Brain pericyte (primary cell): ENCODE results near the gene GNRHR.
"Not testable (repeated sequence)": the region's sequence is repeated elsewhere in the genome, so short reads cannot be mapped to it uniquely, and the experiment has no call there.

Source experiments
- DNase-seq: peaks from one replicate; pipeline ENCODE4 v3.0.0-alpha.2; 2012; ENCODE audit warnings: low read depth, low spot score

Gene GNRHR

GRCh38 chr4:67727124-67727850 lies 26.9 kb downstream of the GNRHR start:
- no peak for DNase-seq

DNA sequence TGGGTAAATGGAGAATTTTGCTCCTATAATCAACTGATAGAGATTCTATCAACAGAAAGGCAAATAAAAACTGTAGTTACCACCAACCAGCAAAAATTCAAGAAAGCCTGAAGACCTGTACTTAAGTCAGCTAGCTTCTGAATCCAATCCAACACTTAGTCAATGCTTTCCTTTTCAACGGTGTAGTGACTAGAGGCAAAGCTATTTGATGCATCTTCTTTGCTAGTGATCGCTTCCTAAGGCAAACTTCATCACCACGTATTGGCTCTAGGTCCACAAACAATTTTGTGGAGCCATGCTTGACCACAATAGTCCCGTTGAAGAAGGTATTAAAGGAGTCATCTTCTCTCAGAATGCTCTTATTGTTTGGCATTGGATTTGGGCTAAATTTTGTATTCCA lies 28.2 kb downstream of the GNRHR start:
- no peak for DNase-seq

DNA sequence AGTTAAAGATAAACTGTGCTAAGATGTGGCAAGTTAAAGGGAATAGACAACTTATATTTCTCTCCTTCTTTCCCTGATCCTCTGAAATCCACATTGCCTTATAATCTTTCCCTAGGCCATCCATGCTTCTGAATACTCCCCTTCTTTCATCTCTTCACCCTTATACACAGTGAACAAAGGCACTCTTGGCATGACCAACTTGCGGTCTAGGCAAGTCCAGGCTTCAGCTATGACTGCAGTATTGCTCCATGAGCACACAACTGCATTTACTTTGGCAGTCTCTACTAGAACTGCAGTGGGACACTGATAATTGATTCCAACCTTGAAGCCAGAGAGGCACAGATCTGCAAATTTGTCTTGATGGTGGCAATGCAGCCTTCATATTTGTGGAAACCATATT lies 29.1 kb downstream of the GNRHR start:
- DNase-seq = no peak

DNA sequence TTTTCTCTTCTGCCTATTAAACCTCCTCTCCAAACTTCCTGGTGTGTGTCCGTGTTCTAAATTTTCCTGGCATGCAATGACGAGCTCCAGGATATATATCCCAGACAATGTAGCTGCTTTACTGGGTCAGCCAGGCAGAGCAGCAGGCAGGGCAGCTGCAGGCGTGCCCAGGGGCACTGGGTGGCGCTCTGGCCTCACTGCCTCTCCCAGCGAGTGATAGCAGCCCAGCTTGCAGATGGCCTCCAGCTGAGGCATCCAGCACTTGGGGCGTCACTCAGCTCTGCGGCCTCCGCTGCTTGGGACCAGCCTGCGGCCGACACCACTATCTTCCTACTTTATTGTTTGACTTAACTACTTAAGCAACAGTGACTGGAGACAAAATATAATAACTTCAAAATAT lies 30.2 kb downstream of the GNRHR start:
- no peak for DNase-seq

- DNase-seq = no peak
These were observed 30.8 kb downstream of the GNRHR start for GRCh38 chr4:67723341-67723740.

- DNase-seq = no peak
These were observed 32.2 kb downstream of the GNRHR start for GRCh38 chr4:67721770-67722597.

DNA sequence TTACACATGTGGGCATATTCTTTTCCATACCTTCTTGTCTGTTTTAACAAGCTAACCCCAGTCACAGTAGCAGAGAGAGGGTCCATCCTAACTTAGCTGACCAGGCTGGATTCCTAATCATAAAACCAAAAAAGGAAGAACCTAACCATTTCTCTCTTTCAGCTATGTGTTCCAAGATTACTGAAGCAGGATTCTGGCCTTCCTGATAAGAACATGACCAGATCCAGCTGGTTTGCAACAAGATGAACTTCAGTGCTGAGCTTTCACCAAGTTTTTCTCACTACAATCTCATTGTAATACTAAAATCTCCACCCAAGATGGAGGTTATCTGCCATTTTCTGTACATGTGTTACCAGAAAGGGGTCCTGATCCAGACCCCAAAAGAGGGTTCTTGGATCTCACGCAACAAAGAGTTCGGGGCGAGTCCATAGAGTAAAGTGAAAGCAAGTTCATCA lies 32.8 kb downstream of the GNRHR start:
- no peak for DNase-seq

- no peak for DNase-seq
These were observed 34.1 kb downstream of the GNRHR start for GRCh38 chr4:67719953-67720617.

- DNase-seq = no peak
These were observed 35.3 kb downstream of the GNRHR start for GRCh38 chr4:67718848-67719247.

DNA sequence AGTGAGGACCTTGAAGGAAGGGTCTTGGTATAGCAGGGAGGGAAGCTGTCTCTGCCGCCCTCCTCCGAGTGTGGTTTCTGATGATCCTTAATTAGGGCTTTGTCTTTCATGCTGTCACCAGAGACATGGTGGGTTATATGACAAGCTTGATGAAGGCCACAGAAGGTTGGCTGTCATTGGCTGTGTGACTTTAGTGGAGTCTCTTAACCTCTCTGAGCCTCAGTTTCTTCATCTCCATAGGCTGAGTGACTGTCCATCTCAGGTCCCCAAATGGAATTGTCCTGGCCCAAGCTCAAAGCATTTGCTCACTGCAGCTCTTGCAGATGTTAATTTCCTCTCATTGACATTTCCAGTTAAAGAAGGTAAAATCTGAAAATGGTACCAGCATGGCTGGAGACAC lies 36.6 kb downstream of the GNRHR start:
- DNase-seq = no peak

DNA sequence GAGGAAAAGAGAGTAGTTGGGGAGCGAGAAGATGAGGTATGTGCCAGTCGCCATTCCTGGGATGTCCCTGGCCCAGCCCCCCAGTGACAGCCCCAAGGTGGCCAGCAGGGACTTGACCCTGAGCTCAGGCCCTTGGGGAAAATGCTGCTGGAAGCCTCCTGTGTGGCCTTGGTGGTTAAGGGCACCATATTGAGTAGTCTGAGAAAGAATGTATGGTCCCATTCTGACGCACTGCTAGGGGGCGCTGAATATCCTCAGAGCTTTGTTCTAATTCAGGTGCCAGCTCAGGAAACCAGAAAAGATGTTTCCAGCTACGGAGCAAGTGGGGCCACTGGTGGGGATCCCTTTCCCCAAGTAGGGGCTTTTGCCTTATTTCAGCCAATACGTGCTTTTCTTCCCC lies 39.2 kb downstream of the GNRHR start:
- no peak for DNase-seq

- no peak for DNase-seq
These were observed 40.0 kb downstream of the GNRHR start for GRCh38 chr4:67714248-67714583.

GRCh38 chr4:67713529-67714247 lies 40.5 kb downstream of the GNRHR start:
- DNase-seq = no peak

DNA sequence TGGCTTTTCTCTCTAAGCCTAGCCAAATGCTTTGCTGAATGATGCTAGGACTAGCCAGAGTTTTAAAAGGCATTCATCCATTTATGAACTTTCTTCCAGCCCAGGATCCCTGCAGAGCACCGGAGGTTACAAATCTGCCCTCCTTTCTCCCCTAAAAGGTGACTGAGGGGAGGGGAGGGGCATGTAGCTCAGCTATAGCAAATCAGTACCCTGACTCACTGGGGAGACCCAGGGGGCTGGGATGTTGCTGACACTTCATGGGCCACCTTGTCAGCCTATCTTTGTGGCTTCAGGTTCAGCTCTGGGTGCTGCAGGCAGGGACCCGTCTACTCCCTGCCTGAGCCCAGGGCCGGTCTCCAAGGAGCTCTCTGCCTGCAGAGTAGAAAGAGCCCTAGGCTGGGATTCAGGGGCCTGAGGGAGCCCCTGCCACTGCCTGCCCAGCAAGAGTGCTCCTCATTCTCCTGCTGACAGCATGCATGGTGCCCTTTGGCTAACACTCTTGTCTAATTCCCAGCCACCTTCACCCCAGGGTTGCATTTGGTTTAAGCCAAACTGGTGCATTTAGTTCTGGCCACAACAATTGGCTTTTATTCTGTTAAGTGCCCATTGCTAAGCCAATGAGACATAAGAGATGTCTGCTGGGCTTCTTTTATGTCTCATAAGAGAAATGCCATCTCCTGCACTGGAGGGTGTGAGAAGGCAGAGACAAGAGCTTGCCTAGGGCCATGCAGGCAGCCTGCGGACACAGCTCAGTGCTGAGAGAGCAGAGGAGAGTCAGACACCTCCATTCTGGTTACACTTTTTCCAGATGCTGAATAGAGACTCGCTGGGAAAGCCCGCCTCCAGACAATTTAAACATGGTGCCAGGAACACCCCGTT lies 41.3 kb downstream of the GNRHR start:
- no peak for DNase-seq

DNA sequence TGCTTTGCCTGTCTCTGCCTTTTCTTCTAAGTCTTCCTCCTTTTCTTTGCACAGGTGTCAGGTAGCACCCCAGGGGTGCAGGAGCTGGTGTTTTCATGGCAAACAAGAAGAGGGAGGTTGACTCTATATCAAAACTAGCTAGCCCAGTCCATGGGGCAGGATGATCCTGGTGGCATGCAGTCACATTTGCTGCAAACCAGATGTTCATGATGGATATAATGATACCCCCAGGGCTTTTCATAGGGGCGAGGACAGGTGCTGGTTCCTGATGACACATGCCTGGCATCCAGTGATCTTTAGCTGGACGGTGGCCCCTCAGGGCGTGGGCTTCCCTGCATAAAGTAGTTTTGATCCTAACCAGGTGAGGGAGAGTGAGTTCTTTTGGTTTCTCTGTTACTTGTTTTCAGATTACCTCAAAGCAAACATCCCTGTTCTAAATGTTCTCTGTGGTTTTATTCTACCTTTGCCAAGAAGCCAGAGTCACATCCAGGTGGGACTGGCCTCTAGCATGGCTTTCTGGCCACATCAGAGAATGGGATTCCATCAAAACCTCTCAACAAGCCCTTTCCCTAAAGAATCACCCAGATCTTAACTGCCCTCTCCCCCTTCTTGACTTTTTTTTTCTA lies 42.1 kb downstream of the GNRHR start:
- no peak for DNase-seq

DNA sequence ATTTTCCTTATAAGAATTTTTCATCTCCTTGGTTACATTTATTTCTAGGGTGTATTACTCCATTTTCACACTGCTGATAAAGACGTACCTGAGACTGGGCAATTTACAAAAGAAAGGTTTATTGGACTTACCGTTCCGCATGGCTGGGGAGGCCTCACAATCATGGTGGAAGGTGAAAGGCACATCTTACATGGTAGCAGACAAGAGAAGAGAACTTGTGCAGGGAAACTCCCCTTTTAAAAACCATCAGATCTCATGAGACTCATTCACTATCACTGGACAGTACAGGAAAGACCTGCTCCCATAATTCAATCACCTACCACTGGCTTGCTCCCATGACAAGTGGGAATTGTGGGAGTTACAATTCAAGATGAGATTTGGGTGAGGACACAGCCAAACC lies 47.5 kb downstream of the GNRHR start:
- not testable (repeated sequence) for DNase-seq

DNA sequence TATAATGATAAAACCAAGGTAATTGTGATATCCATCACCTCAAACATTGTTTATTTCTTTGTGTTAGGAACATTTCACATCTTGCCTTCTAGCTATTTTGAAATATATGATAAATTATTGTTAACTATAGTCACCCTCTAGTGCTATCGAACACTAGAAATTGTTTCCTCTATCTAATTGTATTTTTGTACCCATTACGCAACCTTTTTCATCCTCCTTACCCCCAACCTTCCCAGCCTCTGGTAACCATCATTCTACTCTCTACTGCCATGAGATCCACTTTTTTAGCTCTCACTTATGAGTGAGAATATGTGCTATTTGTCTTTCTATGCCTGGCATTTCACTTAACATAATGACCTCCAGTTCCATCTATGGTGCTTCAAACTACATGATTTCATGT lies 49.3 kb downstream of the GNRHR start:
- DNase-seq = no peak

GRCh38 chr4:67702166-67702565 lies 52.0 kb downstream of the GNRHR start:
- no peak for DNase-seq

DNA sequence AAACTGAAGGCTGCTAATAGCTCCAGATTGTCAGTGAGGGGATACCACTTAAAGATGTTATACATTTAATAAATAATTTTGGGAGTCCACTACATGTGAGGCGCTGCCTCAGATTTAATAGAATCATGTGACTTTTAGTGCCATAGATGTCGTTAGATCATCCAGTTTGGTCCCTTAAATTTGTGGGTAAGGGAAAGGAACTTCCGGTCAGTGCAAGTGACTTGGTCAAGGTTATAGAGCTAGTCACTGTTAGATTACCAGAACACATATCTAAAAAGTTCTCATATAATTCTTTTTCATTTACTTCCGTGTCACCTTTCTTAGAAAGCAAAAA lies 52.7 kb downstream of the GNRHR start:
- no peak for DNase-seq

- DNase-seq = peak; percentile 78
These were observed 53.3 kb downstream of the GNRHR start, which contains the start of gene UBA6 for GRCh38 chr4:67700738-67701516. Gene UBA6, minus strand, starts transcription at chr4:67701155. Its CDS starts 36 bp downstream, at chr4:67701119.
